Measurements from ENCODE around the gene NGDN.
"Not testable (repeated sequence)": the region's sequence is repeated elsewhere in the genome, so short reads cannot be mapped to it uniquely, and the experiment has no call there.

NGDN gene

GRCh38 chr14:23456883-23457586 lies 12.5 kb upstream of the NGDN start:
- not testable (repeated sequence) for H3K27ac ChIP-seq (ENCODE audit: low read length); H3K27me3 ChIP-seq (ENCODE audit: insufficient read depth, low read length); H3K9me3 ChIP-seq (ENCODE audit: insufficient read depth, low read depth, low read length); H3K36me3 ChIP-seq (ENCODE audit: insufficient read depth, low read depth, low read length); H3K9ac ChIP-seq (ENCODE audit: low read depth, low read length); H3K4me3 ChIP-seq (ENCODE audit: low read length); H3K4me1 ChIP-seq (ENCODE audit: insufficient read depth, low read length)

DNA sequence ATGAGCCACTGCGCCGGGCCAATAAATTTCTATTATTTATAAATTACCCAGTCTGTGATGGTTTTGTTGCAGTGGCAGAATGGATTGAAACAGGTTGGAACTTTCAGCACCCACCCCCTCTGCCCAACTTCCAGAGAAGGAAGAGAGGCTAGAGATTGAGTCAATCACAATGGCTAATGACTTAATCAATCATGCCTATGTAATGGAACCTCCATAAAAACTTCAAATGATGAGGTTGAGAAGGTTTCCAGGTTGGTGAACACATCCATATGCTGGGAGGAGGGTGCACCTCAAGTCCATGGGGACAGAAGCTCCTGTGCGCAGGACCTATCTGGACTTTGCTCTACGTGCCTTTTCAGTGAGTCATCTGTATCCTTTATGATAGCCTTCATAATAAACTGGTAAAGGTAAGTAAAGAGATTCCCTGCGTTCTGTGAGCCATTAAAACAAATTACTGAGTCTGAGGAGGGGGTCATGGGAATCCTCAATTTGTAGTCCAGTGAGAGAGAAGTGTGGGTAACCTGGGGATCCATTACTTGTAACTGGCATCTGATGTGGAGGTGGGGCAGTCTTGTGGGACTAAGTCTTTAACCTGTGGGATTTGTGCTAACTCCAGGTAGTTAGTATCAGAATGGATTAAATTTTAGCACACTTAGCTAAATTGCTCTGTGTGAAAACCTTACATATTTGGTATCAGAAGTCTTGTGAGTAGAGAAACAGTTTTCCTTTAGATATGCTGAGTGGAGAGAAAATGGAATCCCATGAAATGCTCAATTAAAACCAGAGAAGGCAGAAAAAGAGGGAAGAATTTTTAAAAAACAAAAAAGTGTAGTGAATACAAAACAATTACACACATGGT lies 11.7 kb upstream of the NGDN start:
- Histone ChIP-seq H3K36me3 (ENCODE audit: insufficient read depth, low read depth, low read length) (no peaks in the 10 kb centered on the region), H3K4me1 (ENCODE audit: insufficient read depth, low read length) (no peaks in the 10 kb centered on the region), H3K4me3 (ENCODE audit: low read length) (no peak overlapping the region), H3K9me3 (ENCODE audit: insufficient read depth, low read depth, low read length) (no peaks in the 10 kb centered on the region), H3K27me3 (ENCODE audit: insufficient read depth, low read length) (no peaks in the 10 kb centered on the region), H3K27ac (ENCODE audit: low read length) (no peak overlapping the region), H3K9ac (ENCODE audit: low read depth, low read length) (no peak overlapping the region)

- Histone ChIP-seq H3K36me3 (ENCODE audit: insufficient read depth, low read depth, low read length) (no peaks in the 10 kb centered on the region), H3K27ac (ENCODE audit: low read length) (no peak overlapping the region), H3K9me3 (ENCODE audit: insufficient read depth, low read depth, low read length) (no peaks in the 10 kb centered on the region), H3K9ac (ENCODE audit: low read depth, low read length) (no peak overlapping the region), H3K4me3 (ENCODE audit: low read length) (no peak overlapping the region), H3K27me3 (ENCODE audit: insufficient read depth, low read length) (no peaks in the 10 kb centered on the region), H3K4me1 (ENCODE audit: insufficient read depth, low read length) (no peaks in the 10 kb centered on the region)
These were observed 8.5 kb upstream of the NGDN start for GRCh38 chr14:23460960-23461359.

DNA sequence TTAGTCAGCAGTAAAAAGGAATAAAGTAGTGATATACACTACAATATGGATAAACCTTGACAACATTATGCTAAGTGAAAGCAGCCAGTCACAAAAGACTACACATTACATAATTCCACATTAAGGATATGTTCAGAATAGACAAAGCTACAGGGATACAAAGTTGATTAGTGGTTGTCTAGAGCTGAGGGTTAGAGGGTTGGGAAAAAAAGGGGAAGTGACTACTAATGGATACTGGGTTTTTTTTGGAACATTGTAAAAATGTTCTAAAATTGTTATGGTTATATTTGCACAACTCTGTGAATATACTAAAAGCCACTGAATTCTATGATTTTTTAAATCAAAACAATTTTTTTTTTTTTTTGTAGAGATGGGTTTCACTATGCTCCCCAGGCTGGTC lies 4.8 kb upstream of the NGDN start:
- Histone ChIP-seq H3K27me3 (ENCODE audit: insufficient read depth, low read length) (no peaks in the 10 kb centered on the region), H3K9ac (ENCODE audit: low read depth, low read length) (no peak overlapping the region), H3K27ac (ENCODE audit: low read length) (no peak overlapping the region), H3K4me1 (ENCODE audit: insufficient read depth, low read length) (no peaks in the 10 kb centered on the region), H3K9me3 (ENCODE audit: insufficient read depth, low read depth, low read length) (no peaks in the 10 kb centered on the region), H3K4me3 (ENCODE audit: low read length) (no peak overlapping the region), H3K36me3 (ENCODE audit: insufficient read depth, low read depth, low read length) (no peaks in the 10 kb centered on the region)

GRCh38 chr14:23465261-23465660 lies 4.2 kb upstream of the NGDN start:
- H3K9ac ChIP-seq (ENCODE audit: low read depth, low read length) = no peak overlapping the region
- no peaks in the 10 kb centered on the region for H3K4me1 ChIP-seq (ENCODE audit: insufficient read depth, low read length)
- no peak overlapping the region for H3K4me3 ChIP-seq (ENCODE audit: low read length)
- H3K9me3 ChIP-seq (ENCODE audit: insufficient read depth, low read depth, low read length) = no peaks in the 10 kb centered on the region
- no peaks in the 10 kb centered on the region for H3K36me3 ChIP-seq (ENCODE audit: insufficient read depth, low read depth, low read length)
- H3K27ac ChIP-seq (ENCODE audit: low read length) = no peak overlapping the region
- H3K27me3 ChIP-seq (ENCODE audit: insufficient read depth, low read length) = no peaks in the 10 kb centered on the region

GRCh38 chr14:23468704-23469126 lies 788 bp upstream of the NGDN start:
- Histone ChIP-seq H3K36me3 (ENCODE audit: insufficient read depth, low read depth, low read length) (peaks cover 29% of the 10 kb centered on the region), H3K4me1 (ENCODE audit: insufficient read depth, low read length) (no peaks in the 10 kb centered on the region), H3K27ac (ENCODE audit: low read length) (peak overlapping the region; percentile 61), H3K4me3 (ENCODE audit: low read length) (peak overlapping the region; percentile 62), H3K9me3 (ENCODE audit: insufficient read depth, low read depth, low read length) (no peaks in the 10 kb centered on the region), H3K9ac (ENCODE audit: low read depth, low read length) (peak overlapping the region; percentile 73; the same call in 1 of the 2 replicates), H3K27me3 (ENCODE audit: insufficient read depth, low read length) (no peaks in the 10 kb centered on the region)

DNA sequence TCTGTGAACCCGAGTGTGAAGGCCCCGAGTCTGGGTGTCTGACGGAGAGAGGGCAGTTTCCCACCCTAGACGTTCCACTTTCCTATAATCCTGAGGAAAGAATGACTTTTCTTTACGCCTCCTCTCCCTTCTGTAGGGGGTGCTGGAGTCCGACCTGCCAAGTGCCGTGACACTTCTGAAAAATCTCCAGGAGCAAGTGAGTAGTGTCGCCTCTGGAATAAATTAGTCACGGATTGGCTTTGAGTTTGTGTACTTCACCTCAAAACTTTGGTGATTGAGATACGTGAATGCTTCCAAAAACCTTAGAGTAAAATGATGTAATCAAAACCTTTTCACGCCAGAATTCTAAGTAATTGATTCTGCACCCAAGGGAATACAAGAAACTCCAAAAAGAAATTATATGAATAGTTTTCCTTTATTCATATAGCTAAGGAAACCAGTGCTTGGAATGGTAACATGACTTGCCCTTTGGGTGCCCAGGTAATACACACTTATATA lies 452 bp downstream of the NGDN start:
- Histone ChIP-seq H3K9ac (ENCODE audit: low read depth, low read length) (peak overlapping the region; percentile 90), H3K36me3 (ENCODE audit: insufficient read depth, low read depth, low read length) (peaks cover 41% of the 10 kb centered on the region), H3K27ac (ENCODE audit: low read length) (no peak overlapping the region), H3K9me3 (ENCODE audit: insufficient read depth, low read depth, low read length) (no peaks in the 10 kb centered on the region), H3K4me1 (ENCODE audit: insufficient read depth, low read length) (no peaks in the 10 kb centered on the region), H3K27me3 (ENCODE audit: insufficient read depth, low read length) (no peaks in the 10 kb centered on the region), H3K4me3 (ENCODE audit: low read length) (peak overlapping the region; percentile 91)

DNA sequence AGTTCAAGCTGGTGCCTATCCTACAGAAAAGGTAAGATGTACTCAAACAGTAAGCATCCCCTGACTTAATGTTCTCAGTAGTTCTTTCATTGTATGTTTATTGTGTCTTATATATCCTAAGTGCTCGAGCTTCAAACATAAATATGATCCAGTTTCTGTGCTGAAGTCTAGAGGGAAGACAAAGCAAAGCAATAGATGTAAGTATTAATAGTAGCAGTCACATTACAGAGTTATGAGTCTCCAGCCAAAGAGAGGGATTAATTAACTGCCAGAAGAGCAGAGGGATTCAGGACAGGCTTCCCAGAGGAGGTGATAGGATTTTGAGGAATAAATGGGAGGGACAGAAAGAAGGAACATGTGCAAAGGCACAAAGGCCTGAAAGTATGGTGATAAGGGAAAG lies 1.4 kb downstream of the NGDN start:
- Histone ChIP-seq H3K9me3 (ENCODE audit: insufficient read depth, low read depth, low read length) (no peaks in the 10 kb centered on the region), H3K36me3 (ENCODE audit: insufficient read depth, low read depth, low read length) (peaks cover 51% of the 10 kb centered on the region), H3K27me3 (ENCODE audit: insufficient read depth, low read length) (no peaks in the 10 kb centered on the region), H3K4me1 (ENCODE audit: insufficient read depth, low read length) (no peaks in the 10 kb centered on the region), H3K4me3 (ENCODE audit: low read length) (peak overlapping the region; percentile 91; the same call in 1 of the 2 replicates), H3K27ac (ENCODE audit: low read length) (no peak overlapping the region), H3K9ac (ENCODE audit: low read depth, low read length) (no peak overlapping the region)

- H3K4me1 ChIP-seq (ENCODE audit: insufficient read depth, low read length) = peaks cover 18% of the 10 kb centered on the region
- no peak overlapping the region for H3K9ac ChIP-seq (ENCODE audit: low read depth, low read length)
- peaks cover 58% of the 10 kb centered on the region for H3K36me3 ChIP-seq (ENCODE audit: insufficient read depth, low read depth, low read length)
- no peak overlapping the region for H3K27ac ChIP-seq (ENCODE audit: low read length)
- no peak overlapping the region for H3K4me3 ChIP-seq (ENCODE audit: low read length)
- H3K27me3 ChIP-seq (ENCODE audit: insufficient read depth, low read length) = no peaks in the 10 kb centered on the region
- H3K9me3 ChIP-seq (ENCODE audit: insufficient read depth, low read depth, low read length) = no peaks in the 10 kb centered on the region
These were observed 8.7 kb downstream of the NGDN start for GRCh38 chr14:23478109-23478759.

GRCh38 chr14:23481362-23481970 lies 12.0 kb downstream of the NGDN start:
- H3K4me3 ChIP-seq (ENCODE audit: low read length) = no peak overlapping the region
- H3K27ac ChIP-seq (ENCODE audit: low read length) = no peak overlapping the region
- no peaks in the 10 kb centered on the region for H3K9me3 ChIP-seq (ENCODE audit: insufficient read depth, low read depth, low read length)
- H3K27me3 ChIP-seq (ENCODE audit: insufficient read depth, low read length) = no peaks in the 10 kb centered on the region
- H3K36me3 ChIP-seq (ENCODE audit: insufficient read depth, low read depth, low read length) = peaks cover 27% of the 10 kb centered on the region
- H3K4me1 ChIP-seq (ENCODE audit: insufficient read depth, low read length) = peaks cover 47% of the 10 kb centered on the region
- H3K9ac ChIP-seq (ENCODE audit: low read depth, low read length) = peak overlapping the region; percentile 86; the same call in 1 of the 2 replicates

Data from iPS-20b (cell line).